SK-N-SH (cell line): Measurements from ENCODE around the gene OXSR1. TPM values are rescaled to one million over a fixed set of nuclear protein-coding genes. Genes with fewer than 3 reads are reported as not detected.

ENCODE experiments used
- CTCF ChIA-PET: fragments of 300-600, 350-600 bp; formaldehyde crosslinking; extraction: SDS; loops from one replicate; lab custom pipeline; 2021; lab: Yijun Ruan, JAX
- POLR2A ChIA-PET: fragments of 350-600 bp; sonication (Branson Sonifier 250); formaldehyde crosslinking; extraction: SDS; loops from one replicate; lab custom pipeline; 2020; ENCODE audit warnings: antibody characterized with exemption, inconsistent platforms; lab: Yijun Ruan, JAX
- DNase-seq: peaks from one replicate; pipeline ENCODE4 v3.0.0; 2012
- H2AFZ ChIP-seq: fragments of 200-600 bp; sonication (generic); 2 replicates; pipeline ENCODE4 v1.8.1; 2016; ENCODE audit warnings: antibody characterized with exemption, mild to moderate bottlenecking, low read depth
- H3F3A ChIP-seq: fragments of 200-600 bp; sonication (generic); replicated peaks from 2 replicates; pipeline ENCODE3; 2016; ENCODE audit warnings: antibody characterized with exemption, mild to moderate bottlenecking; ENCODE audit not compliant: insufficient read depth
- H3K27ac ChIP-seq, 2 experiments: fragments of 200-500 bp in 1 of 2; fragments of 200-600 bp in 1 of 2; sonication (Bioruptor generic) in 1 of 2; sonication (generic), shearing (Covaris generic) in 1 of 2; 2 replicates each; pipeline versions ENCODE4 v1.5.1 to v1.6.1; 2014 to 2016; ENCODE audit warnings: low read depth in 2 of 2, inconsistent platforms in 1 of 2, low read length in 1 of 2, mild to moderate bottlenecking in 1 of 2, mixed read lengths in 1 of 2
- H3K27me3 ChIP-seq: fragments of 200-600 bp; sonication (generic), shearing (Covaris generic); 2 replicates; pipeline ENCODE4 v1.6.1; 2016; ENCODE audit warnings: mixed run types; ENCODE audit not compliant: insufficient read depth
- H3K36me3 ChIP-seq, 2 experiments: fragments of 200-500 bp in 1 of 2; fragments of 200-600 bp in 1 of 2; sonication (Bioruptor generic) in 1 of 2; sonication (generic) in 1 of 2; replicated peaks in 1 of 2; 2 replicates each; pipeline versions ENCODE3 to v1.5.1; 2014 to 2016; ENCODE audit warnings: low read length in 1 of 2, mild to moderate bottlenecking in 1 of 2; ENCODE audit not compliant: insufficient read depth in 2 of 2, control insufficient read depth in 1 of 2
- H3K4me1 ChIP-seq, 2 experiments: fragments of 200-500 bp in 1 of 2; fragments of 200-600 bp in 1 of 2; sonication (Bioruptor generic) in 1 of 2; sonication (generic), shearing (Covaris generic) in 1 of 2; 2 replicates each; pipeline versions ENCODE4 v1.5.1 to v1.6.1; 2014 to 2016; ENCODE audit warnings: low read depth in 1 of 2, low read length in 1 of 2, mixed run types in 1 of 2; ENCODE audit not compliant: insufficient read depth in 2 of 2, control insufficient read depth in 1 of 2
- H3K4me2 ChIP-seq: fragments of 200-600 bp; sonication (generic), shearing (Covaris generic); 2 replicates; pipeline ENCODE4 v1.6.1; 2017; ENCODE audit warnings: mixed run types
- H3K4me3 ChIP-seq, 2 experiments: fragments of 200-500 bp in 1 of 2; fragments of 200-600 bp in 1 of 2; sonication (Bioruptor generic) in 1 of 2; sonication (generic), shearing (Covaris generic) in 1 of 2; 2 replicates each; pipeline versions ENCODE4 v1.5.1 to v1.8.1; 2014 to 2016; ENCODE audit warnings: low read depth in 2 of 2, inconsistent platforms in 1 of 2, low read length in 1 of 2, mild to moderate bottlenecking in 1 of 2, mixed read lengths in 1 of 2, moderate library complexity in 1 of 2
- H3K79me2 ChIP-seq: fragments of 200-600 bp; sonication (generic); 2 replicates; pipeline ENCODE4 v1.8.1; 2017; ENCODE audit warnings: mild to moderate bottlenecking; ENCODE audit not compliant: insufficient read depth
- H3K9ac ChIP-seq: fragments of 200-600 bp; sonication (generic); 2 replicates; pipeline ENCODE4 v1.6.1; 2017; ENCODE audit warnings: mixed run types
- H3K9me2 ChIP-seq: fragments of 200-600 bp; sonication (generic); 2 replicates; pipeline ENCODE4 v1.6.1; 2017; ENCODE audit warnings: mixed run types
- H3K9me3 ChIP-seq: fragments of 200-600 bp; sonication (generic); 2 replicates; pipeline ENCODE4 v1.6.1; 2017; ENCODE audit warnings: mixed run types, mild to moderate bottlenecking, moderate library complexity
- H4K20me1 ChIP-seq: fragments of 200-600 bp; sonication (generic); 2 replicates; pipeline ENCODE4 v1.6.1; 2017; ENCODE audit warnings: mild to moderate bottlenecking, mixed run types; ENCODE audit not compliant: insufficient read depth
- MEF2A ChIP-seq: IDR thresholded peaks from 2 replicates; pipeline ENCODE4 v1.4.0; 2012; ENCODE audit warnings: low read depth, borderline replicate concordance
- RAD21 ChIP-seq: IDR thresholded peaks from 2 replicates; pipeline ENCODE4 v1.6.1; 2012; ENCODE audit warnings: mild to moderate bottlenecking, low read length
- REST ChIP-seq: IDR thresholded peaks from 2 replicates; pipeline ENCODE4 v1.6.1; 2012; ENCODE audit warnings: mild to moderate bottlenecking, low read depth, low read length, moderate library complexity
- ZBTB33 ChIP-seq: IDR thresholded peaks from 2 replicates; pipeline ENCODE4 v1.4.0; 2012; ENCODE audit warnings: low read depth, borderline replicate concordance
- WGBS: methylation state at CpG from one replicate; pipeline ENCODE4 v1.1.6; 2017; ENCODE audit warnings: low lambda C conversion rate; 5-methylcytosine and 5-hydroxymethylcytosine counted together
- polyA plus RNA-seq, 3 experiments: library from polyadenylated mRNA; depleted of rRNA; stranded (reverse); fragments of >200 nt; gene quantifications; 2 replicates each; pipeline ENCODE4 v1.2.3, GENCODE V29; 2012
- TF ChIP-seq, protein P1 (sequence below): IDR thresholded peaks from 2 replicates; pipeline ENCODE4 v1.4.0; 2012; ENCODE audit warnings: low read depth

OXSR1 gene
- polyA plus RNA-seq, 1 of the 3 experiments (the other 2 are of a cell fraction): 22.3 TPM

- no peak overlapping the region for H3K4me3 ChIP-seq
- TF ChIP-seq ZBTB33: no peak
- TF ChIP-seq, protein P1, sequence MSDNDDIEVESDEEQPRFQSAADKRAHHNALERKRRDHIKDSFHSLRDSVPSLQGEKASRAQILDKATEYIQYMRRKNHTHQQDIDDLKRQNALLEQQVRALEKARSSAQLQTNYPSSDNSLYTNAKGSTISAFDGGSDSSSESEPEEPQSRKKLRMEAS: no peak
- no peak for TF ChIP-seq REST
- TF ChIP-seq, all 33 proteins: peak for 0
- no peaks in the 10 kb centered on the region for H4K20me1 ChIP-seq
- no peak for DNase-seq
- CTCF ChIA-PET: no interaction called here
- peaks cover 0 to 17% of the 10 kb centered on the region in 2 experiments for H3K36me3 ChIP-seq
- no peak overlapping the region for H3K4me2 ChIP-seq
- no peak overlapping the region for H2AFZ ChIP-seq
- H3K27ac ChIP-seq: no peak overlapping the region
- no peaks in the 10 kb centered on the region for H3K9me2 ChIP-seq
- no peaks in the 10 kb centered on the region for H3K27me3 ChIP-seq
- H3K9ac ChIP-seq: no peak overlapping the region
- H3F3A ChIP-seq: no peaks in the 10 kb centered on the region
- no peaks in the 10 kb centered on the region for H3K9me3 ChIP-seq
- POLR2A ChIA-PET: no interaction called here
- H3K79me2 ChIP-seq: peaks cover 18% of the 10 kb centered on the region
- 67% methylated on average over 3 of the region's 3 CpGs for WGBS
- H3K4me1 ChIP-seq: peaks cover 5 to 12% of the 10 kb centered on the region in 2 experiments; a peak in 1 of 4 replicates
Observed at GRCh38 chr3:38143511-38143910, 21.8 kb upstream of the OXSR1 start.

GRCh38 chr3:38146504-38146903 is 18.8 kb upstream of the OXSR1 start:
- H3K27me3 ChIP-seq: no peaks in the 10 kb centered on the region
- peaks cover 0 to 5% of the 10 kb centered on the region in 2 experiments; a peak in 1 of 4 replicates for H3K4me1 ChIP-seq
- H3K9me2 ChIP-seq: no peaks in the 10 kb centered on the region
- no peak for TF ChIP-seq RAD21
- no peak for TF ChIP-seq MEF2A
- H3K9me3 ChIP-seq: no peaks in the 10 kb centered on the region
- H3K79me2 ChIP-seq: no peaks in the 10 kb centered on the region
- CTCF ChIA-PET: no interaction called here
- peaks cover 0 to 6% of the 10 kb centered on the region in 2 experiments for H3K36me3 ChIP-seq
- H3K4me3 ChIP-seq: no peak overlapping the region
- POLR2A ChIA-PET: no interaction called here
- no peak overlapping the region for H2AFZ ChIP-seq
- no peaks in the 10 kb centered on the region for H3F3A ChIP-seq
- no peak overlapping the region for H3K4me2 ChIP-seq
- no peak for DNase-seq
- no peak overlapping the region for H3K27ac ChIP-seq
- no peak overlapping the region for H3K9ac ChIP-seq
- no peaks in the 10 kb centered on the region for H4K20me1 ChIP-seq
- 34% methylated on average over 2 of the region's 2 CpGs for WGBS
